Fibroblast of pulmonary artery (primary cell): ENCODE results near the gene THEMIS.

ENCODE experiments used
- DNase-seq: peaks from one replicate; pipeline ENCODE4 v3.0.0-alpha.2; 2010; ENCODE audit warnings: low read depth
- H3K4me3 ChIP-seq: replicated peaks from 2 replicates; pipeline ENCODE4 v1.5.1; 2011; ENCODE audit warnings: low read depth, mild to moderate bottlenecking, control low read depth, low read length, moderate library complexity
- TF ChIP-seq, protein P1 (sequence below): IDR thresholded peaks from 2 replicates; pipeline ENCODE4 v1.5.1; 2011; ENCODE audit warnings: mild to moderate bottlenecking, control low read depth, low read length, inconsistent platforms; ENCODE audit errors: missing control alignments

THEMIS gene

DNA sequence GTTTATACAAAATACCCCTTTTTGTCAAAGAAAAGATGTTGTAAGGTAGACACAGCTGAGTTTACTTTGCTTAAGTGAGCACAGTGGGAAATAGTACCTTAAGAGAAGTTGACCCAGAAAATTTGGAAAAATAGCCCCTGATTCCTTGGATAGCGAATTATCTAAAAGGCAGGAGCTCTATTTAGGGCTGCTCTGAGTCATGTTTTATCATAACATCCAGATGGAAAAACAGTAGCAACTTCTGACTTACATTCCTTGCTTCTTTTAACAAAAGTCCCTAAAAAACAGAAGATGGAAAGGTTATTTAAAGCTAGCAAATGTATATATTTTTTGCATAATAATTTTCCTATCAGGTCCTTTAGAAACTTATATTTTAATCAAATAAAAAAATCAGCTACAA is 59.0 kb downstream of the THEMIS start:
- no peak overlapping the region for H3K4me3 ChIP-seq
- DNase-seq: peak; percentile 7
- TF ChIP-seq, protein P1, sequence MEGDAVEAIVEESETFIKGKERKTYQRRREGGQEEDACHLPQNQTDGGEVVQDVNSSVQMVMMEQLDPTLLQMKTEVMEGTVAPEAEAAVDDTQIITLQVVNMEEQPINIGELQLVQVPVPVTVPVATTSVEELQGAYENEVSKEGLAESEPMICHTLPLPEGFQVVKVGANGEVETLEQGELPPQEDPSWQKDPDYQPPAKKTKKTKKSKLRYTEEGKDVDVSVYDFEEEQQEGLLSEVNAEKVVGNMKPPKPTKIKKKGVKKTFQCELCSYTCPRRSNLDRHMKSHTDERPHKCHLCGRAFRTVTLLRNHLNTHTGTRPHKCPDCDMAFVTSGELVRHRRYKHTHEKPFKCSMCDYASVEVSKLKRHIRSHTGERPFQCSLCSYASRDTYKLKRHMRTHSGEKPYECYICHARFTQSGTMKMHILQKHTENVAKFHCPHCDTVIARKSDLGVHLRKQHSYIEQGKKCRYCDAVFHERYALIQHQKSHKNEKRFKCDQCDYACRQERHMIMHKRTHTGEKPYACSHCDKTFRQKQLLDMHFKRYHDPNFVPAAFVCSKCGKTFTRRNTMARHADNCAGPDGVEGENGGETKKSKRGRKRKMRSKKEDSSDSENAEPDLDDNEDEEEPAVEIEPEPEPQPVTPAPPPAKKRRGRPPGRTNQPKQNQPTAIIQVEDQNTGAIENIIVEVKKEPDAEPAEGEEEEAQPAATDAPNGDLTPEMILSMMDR: no peak

DNA sequence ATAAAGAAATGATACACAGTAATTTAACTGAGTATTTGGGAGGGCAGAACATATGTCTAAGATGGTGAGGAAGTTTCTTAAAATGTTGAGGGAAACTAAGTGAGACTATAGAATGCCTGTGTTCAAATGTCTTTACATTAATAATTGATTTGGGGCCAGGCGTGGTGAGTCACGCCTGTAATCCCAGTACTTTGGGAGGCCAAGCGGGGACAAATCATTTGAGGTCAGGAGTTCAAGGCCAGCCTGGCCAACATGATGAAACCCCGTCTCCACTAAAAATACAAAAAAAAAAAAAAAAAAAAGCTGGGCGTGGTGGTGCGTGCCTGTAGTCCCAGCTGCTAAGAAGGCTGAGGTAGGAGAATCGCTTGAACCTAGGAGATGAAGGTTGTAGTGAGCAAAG is 66.7 kb downstream of the THEMIS start:
- no peak overlapping the region for H3K4me3 ChIP-seq
- TF ChIP-seq, protein P1: no peak

GRCh38 chr6:127833336-127833735 is 67.5 kb downstream of the THEMIS start:
- H3K4me3 ChIP-seq: no peak overlapping the region
- no peak for DNase-seq
- TF ChIP-seq, protein P1: no peak

More for the DNA sequence above, 66.7 kb downstream of the THEMIS start:
- no peak for DNase-seq

DNA sequence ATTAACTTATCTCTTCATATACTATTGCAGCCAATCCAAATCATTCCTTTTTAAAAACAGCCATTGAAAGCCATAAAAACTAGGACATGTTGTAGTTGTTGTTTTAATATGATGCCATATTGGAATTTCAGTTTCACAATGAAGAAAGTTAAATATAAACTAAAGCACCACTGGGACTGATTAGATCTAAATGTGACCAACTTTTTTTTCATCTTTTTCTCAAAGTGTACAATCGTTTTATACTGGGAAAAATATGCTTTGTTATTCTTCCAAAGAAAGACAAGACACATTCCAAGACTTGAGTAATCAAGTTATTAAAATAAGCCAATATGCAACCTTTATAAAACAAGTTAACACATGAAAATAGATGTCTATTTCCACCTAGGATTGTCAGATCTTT is 68.5 kb downstream of the THEMIS start:
- TF ChIP-seq, protein P1: no peak
- no peak overlapping the region for H3K4me3 ChIP-seq
- no peak for DNase-seq

GRCh38 chr6:127824061-127824460 is 76.8 kb downstream of the THEMIS start:
- no peak for DNase-seq
- no peak overlapping the region for H3K4me3 ChIP-seq
- TF ChIP-seq, protein P1: no peak

DNA sequence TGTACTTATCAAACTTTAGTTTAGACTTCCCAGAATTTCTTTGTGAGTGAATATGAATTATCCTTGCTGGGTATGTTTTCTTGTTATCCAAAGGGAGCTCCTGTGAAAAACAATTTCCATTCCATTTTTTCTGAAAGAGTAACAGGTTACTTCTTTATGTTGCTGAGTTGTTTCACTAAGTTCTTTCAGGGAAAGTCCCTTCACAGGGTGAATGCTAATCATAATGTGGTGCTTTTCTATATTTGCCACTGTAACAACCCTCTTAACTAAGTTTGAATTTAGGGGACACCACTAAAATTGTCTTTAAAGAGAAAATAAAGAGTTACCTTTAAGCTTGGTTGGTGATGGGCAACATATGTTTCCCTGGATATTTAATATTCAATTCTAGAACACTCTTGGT is 79.4 kb downstream of the THEMIS start:
- TF ChIP-seq, protein P1: no peak
- no peak for DNase-seq
- H3K4me3 ChIP-seq: no peak overlapping the region

DNA sequence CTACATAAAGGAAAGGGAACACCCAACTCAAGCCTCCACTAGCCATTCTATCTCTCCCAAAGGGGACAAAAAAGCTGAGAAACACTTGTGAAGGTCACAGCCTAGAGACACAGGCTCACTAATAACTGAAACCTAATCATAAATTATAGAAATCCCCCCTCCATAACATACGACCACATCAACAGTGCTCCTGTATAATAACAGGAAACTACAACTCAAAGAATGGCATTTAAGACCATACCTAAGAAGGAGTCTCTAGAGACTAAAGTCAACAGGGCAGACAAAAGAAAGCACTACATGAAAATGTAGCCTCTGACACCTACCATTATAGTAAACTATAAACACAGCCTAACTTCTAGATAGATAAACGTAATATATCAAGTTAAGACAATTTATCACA is 82.7 kb downstream of the THEMIS start:
- TF ChIP-seq, protein P1: no peak
- DNase-seq: no peak
- no peak overlapping the region for H3K4me3 ChIP-seq
